HG03565 (cell line): Measurements from ENCODE around the gene ALDH8A1.

Source experiments
- ATAC-seq: cut with Tn5 transposase; IDR thresholded peaks from one replicate; pipeline ENCODE4 v1.9.1; 2021; ENCODE audit warnings: mild to moderate bottlenecking, moderate library complexity; ENCODE audit not compliant: unreplicated experiment

The ALDH8A1 gene

GRCh38 chr6:134951494-134952263 lies 1.8 kb upstream of the ALDH8A1 start:
- ATAC-seq, result no peak

GRCh38 chr6:134950482-134950881 lies 581 bp upstream of the ALDH8A1 start:
- ATAC-seq, result no peak

GRCh38 chr6:134948691-134949090 lies 1.2 kb downstream of the ALDH8A1 start:
- ATAC-seq, result no peak

GRCh38 chr6:134948142-134948541 lies 1.8 kb downstream of the ALDH8A1 start:
- ATAC-seq, result no peak

- ATAC-seq, result no peak
These were observed 4.9 kb downstream of the ALDH8A1 start for GRCh38 chr6:134945045-134945444.

GRCh38 chr6:134943522-134944111 lies 6.3 kb downstream of the ALDH8A1 start:
- ATAC-seq, result no peak

GRCh38 chr6:134938896-134939295 lies 11.0 kb downstream of the ALDH8A1 start:
- ATAC-seq, result no peak

GRCh38 chr6:134937426-134937825 lies 12.5 kb downstream of the ALDH8A1 start:
- no peak for ATAC-seq

GRCh38 chr6:134936931-134937330 lies 13.0 kb downstream of the ALDH8A1 start:
- ATAC-seq, result no peak

GRCh38 chr6:134936476-134936875 lies 13.4 kb downstream of the ALDH8A1 start:
- ATAC-seq, result no peak

GRCh38 chr6:134934793-134935485 lies 15.0 kb downstream of the ALDH8A1 start:
- no peak for ATAC-seq

GRCh38 chr6:134932535-134933470 lies 17.1 kb downstream of the ALDH8A1 start:
- ATAC-seq, result no peak

- no peak for ATAC-seq
These were observed 17.8 kb downstream of the ALDH8A1 start for GRCh38 chr6:134932098-134932497.

GRCh38 chr6:134930463-134930862 lies 19.4 kb downstream of the ALDH8A1 start:
- no peak for ATAC-seq

- ATAC-seq, result no peak
These were observed 21.6 kb downstream of the ALDH8A1 start for GRCh38 chr6:134928151-134928900.

GRCh38 chr6:134925800-134926199 lies 24.1 kb downstream of the ALDH8A1 start:
- ATAC-seq, result no peak

GRCh38 chr6:134921721-134922261 lies 28.1 kb downstream of the ALDH8A1 start:
- ATAC-seq, result no peak

- ATAC-seq, result no peak
These were observed 28.6 kb downstream of the ALDH8A1 start for GRCh38 chr6:134921276-134921675.

- no peak for ATAC-seq
These were observed 29.5 kb downstream of the ALDH8A1 start for GRCh38 chr6:134920422-134920821.

- ATAC-seq, result no peak
These were observed 31.4 kb downstream of the ALDH8A1 start for GRCh38 chr6:134918418-134918961.
